Peyer's patch (tissue), 4 donors: Measurements from ENCODE around the gene IL17RB. TPM values are rescaled to one million over a fixed set of nuclear protein-coding genes. Genes with fewer than 3 reads are reported as not detected.
A peak's percentile ranks its signal among the peaks of the same experiment; 100 is the strongest.

Experiments
- DNase-seq, 3 donors: peaks; one replicate each; pipeline ENCODE4 v3.0.0-alpha.2; 2017 to 2019
- H3K27ac ChIP-seq, 4 donors: fragments of 200-600 bp; sonication (generic); one replicate each; pipeline ENCODE4 v1.5.1; 2016 to 2019
- H3K27me3 ChIP-seq, 2 donors: fragments of 200-600 bp; sonication (generic); one replicate each; pipeline ENCODE4 v1.5.1; 2019
- H3K36me3 ChIP-seq, 3 donors: fragments of 200-600 bp; sonication (generic); one replicate each; pipeline ENCODE4 v1.5.1; 2016 to 2019
- H3K4me1 ChIP-seq, 4 donors: fragments of 200-600 bp; sonication (generic); one replicate each; pipeline ENCODE4 v1.5.1; 2016 to 2019
- H3K4me3 ChIP-seq, 4 donors: fragments of 200-600 bp; sonication (generic); 1 replicate in 3 of 4; 2 replicates in 1 of 4; pipeline ENCODE4 v1.5.1; 2016 to 2019; ENCODE audit warnings: mild to moderate bottlenecking in 1 of 4
- H3K9me3 ChIP-seq, 4 donors: fragments of 200-600 bp; sonication (generic); one replicate each; pipeline ENCODE4 v1.5.1; 2016 to 2019; ENCODE audit warnings: mild to moderate bottlenecking in 1 of 4
- CTCF ChIP-seq, 6 experiments: fragments of 450-650 bp in 4 of 6; fragments of 200-600 bp in 2 of 6; sonication (generic) in 1 of 6; IDR thresholded peaks; one replicate each; pipeline ENCODE4 v1.5.1; 2017 to 2019; ENCODE audit warnings: antibody characterized with exemption in 6 of 6, mild to moderate bottlenecking in 3 of 6, moderate library complexity in 1 of 6
- POLR2A ChIP-seq, 2 donors: fragments of 450-650 bp; IDR thresholded peaks; one replicate each; pipeline ENCODE4 v1.5.1; 2017; ENCODE audit warnings: antibody characterized with exemption in 2 of 2, mild to moderate bottlenecking in 2 of 2, moderate library complexity in 2 of 2
- total RNA-seq, 4 donors: library from RNA; depleted of rRNA; stranded (reverse); fragments of >200 nt; gene quantifications; one replicate each; pipeline ENCODE4 v1.1.0, GENCODE V29; 2016

Gene IL17RB
- total RNA-seq, 4 donors from 2014 or later, result 18.2 to 38.5 (median 32.4) TPM

- Histone ChIP-seq H3K27me3 (no peaks in the 10 kb centered on the region), H3K4me3 (peak overlapping the region; percentile 59 to 82 (median 80)), H3K27ac (no peak overlapping the region), H3K9me3 (no peaks in the 10 kb centered on the region), H3K36me3 (peaks cover 0 to 60% (median 0%) of the 10 kb centered on the region in 3 donors), H3K4me1 (peaks cover 0 to 14% (median 6%) of the 10 kb centered on the region in 4 donors)
- TF ChIP-seq CTCF (IDR thresholded peaks at IDR 0.05) (no peak), POLR2A (IDR thresholded peaks at IDR 0.05) (no peak)
- no peak for DNase-seq
Observed at GRCh38 chr3:53880396-53881345, 34.3 kb downstream of the IL17RB start.

- Histone ChIP-seq H3K27ac (peak within 1 kb of the TSS; percentile 77 to 87 (median 82)), H3K27me3 (no peaks in the 10 kb centered on the region), H3K9me3 (no peaks in the 10 kb centered on the region), H3K4me1 (peaks cover 0 to 14% (median 6%) of the 10 kb centered on the region in 4 donors), H3K4me3 (peak within 1 kb of the TSS; percentile 59 to 82 (median 80)), H3K36me3 (peaks cover 0 to 56% (median 0%) of the 10 kb centered on the region in 3 donors)
- peak; percentile 81 to 93 (median 89) for DNase-seq
- TF ChIP-seq CTCF (IDR thresholded peaks at IDR 0.05) (peak in 3 of 6 experiments; percentile 20 to 38 (median 30)), POLR2A (IDR thresholded peaks at IDR 0.05) (peak in 1 of 2 donors; percentile 63)
Observed at GRCh38 chr3:53881691-53882593, 35.6 kb downstream of the IL17RB start, which contains the start of gene ACTR8. ACTR8 (minus strand) TSS chr3:53882152; CDS start chr3:53882101, 51 bp downstream.

GRCh38 chr3:53883008-53883407 is 36.6 kb downstream of the IL17RB start:
- no peak for DNase-seq
- peaks cover 0 to 14% (median 6%) of the 10 kb centered on the region in 4 donors for H3K4me1 ChIP-seq
- no peak overlapping the region for H3K4me3 ChIP-seq
- H3K27me3 ChIP-seq, result no peaks in the 10 kb centered on the region
- TF ChIP-seq CTCF (IDR thresholded peaks at IDR 0.05) (no peak), POLR2A (IDR thresholded peaks at IDR 0.05) (no peak)
- no peak overlapping the region for H3K27ac ChIP-seq
- no peaks in the 10 kb centered on the region for H3K9me3 ChIP-seq
- peaks cover 0 to 55% (median 0%) of the 10 kb centered on the region in 3 donors for H3K36me3 ChIP-seq

- peaks cover 0 to 26% (median 6%) of the 10 kb centered on the region in 4 donors for H3K4me1 ChIP-seq
- TF ChIP-seq POLR2A (IDR thresholded peaks at IDR 0.05) (no peak), CTCF (IDR thresholded peaks at IDR 0.05) (no peak)
- H3K36me3 ChIP-seq, result peaks cover 0 to 42% (median 0%) of the 10 kb centered on the region in 3 donors
- no peaks in the 10 kb centered on the region for H3K9me3 ChIP-seq
- H3K27me3 ChIP-seq, result no peaks in the 10 kb centered on the region
- no peak for DNase-seq
- H3K27ac ChIP-seq, result no peak overlapping the region
- H3K4me3 ChIP-seq, result no peak overlapping the region
Observed at GRCh38 chr3:53884623-53885022, 38.3 kb downstream of the IL17RB start.

GRCh38 chr3:53885239-53885638 is 38.9 kb downstream of the IL17RB start:
- Histone ChIP-seq H3K27me3 (no peaks in the 10 kb centered on the region), H3K36me3 (peaks cover 0 to 39% (median 0%) of the 10 kb centered on the region in 3 donors), H3K27ac (no peak overlapping the region), H3K9me3 (no peaks in the 10 kb centered on the region), H3K4me3 (no peak overlapping the region), H3K4me1 (peaks cover 0 to 32% (median 6%) of the 10 kb centered on the region in 4 donors)
- no peak for DNase-seq
- TF ChIP-seq CTCF (IDR thresholded peaks at IDR 0.05), result no peak
- no peak for TF ChIP-seq POLR2A (IDR thresholded peaks at IDR 0.05)
